CD4-positive, alpha-beta memory T cell (primary cell): Measurements from ENCODE around the gene PTPRM. TPM values are rescaled to one million over a fixed set of nuclear protein-coding genes. Genes with fewer than 3 reads are reported as not detected.

Experiments used
- CTCF ChIA-PET: fragments of 350-600 bp; sonication (Branson Sonifier 250); formaldehyde crosslinking; loops from one replicate; lab custom pipeline; 2021; ENCODE audit warnings: inconsistent platforms; ENCODE audit not compliant: partially characterized antibody; lab: Charles Lee
- POLR2A ChIA-PET: fragments of 350-600 bp; sonication (Branson Sonifier 250); formaldehyde crosslinking; loops from one replicate; lab custom pipeline; 2021; ENCODE audit not compliant: partially characterized antibody; lab: Charles Lee
- DNase-seq, 5 donors: peaks; one replicate each; pipeline versions ENCODE4 v3.0.0 to v3.0.0-alpha.2; 2020 to 2022; ENCODE audit warnings: mixed read lengths in 1 of 5
- H3K27ac ChIP-seq: one replicate; pipeline ENCODE4 v1.7.0; 2013; ENCODE audit warnings: low read depth, low read length
- H3K27me3 ChIP-seq: 2 replicates; pipeline ENCODE4 v1.7.0; 2013; ENCODE audit warnings: mild to moderate bottlenecking, low read length, moderate library complexity; ENCODE audit not compliant: insufficient read depth
- H3K36me3 ChIP-seq: 2 replicates; pipeline ENCODE4 v1.7.0; 2013; ENCODE audit warnings: mild to moderate bottlenecking, low read length, moderate library complexity; ENCODE audit not compliant: insufficient read depth
- H3K4me1 ChIP-seq: 2 replicates; pipeline ENCODE4 v1.7.0; 2013; ENCODE audit warnings: mild to moderate bottlenecking, low read length, moderate library complexity; ENCODE audit not compliant: insufficient read depth
- H3K4me3 ChIP-seq, 2 donors: one replicate each; pipeline ENCODE4 v1.7.0; 2013; ENCODE audit warnings: low read length in 2 of 2, mild to moderate bottlenecking in 1 of 2
- H3K9me3 ChIP-seq, 2 donors: one replicate each; pipeline ENCODE4 v1.7.0; 2013; ENCODE audit warnings: low read length in 2 of 2, control low read depth in 1 of 2; ENCODE audit not compliant: control insufficient read depth in 1 of 2
- H3K27ac Mint-ChIP-seq, 7 donors: one replicate each; pipeline ENCODE4 v1.8.0; 2020 to 2021; ENCODE audit warnings: mixed read lengths in 7 of 7, mild to moderate bottlenecking in 6 of 7, inconsistent platforms in 3 of 7, moderate library complexity in 3 of 7
- H3K27me3 Mint-ChIP-seq, 2 donors: one replicate each; pipeline ENCODE4 v1.8.0; 2020 to 2021; ENCODE audit warnings: mixed read lengths in 2 of 2
- H3K36me3 Mint-ChIP-seq, 2 donors: one replicate each; pipeline ENCODE4 v1.8.0; 2020 to 2021; ENCODE audit warnings: mixed read lengths in 2 of 2, inconsistent platforms in 1 of 2, mild to moderate bottlenecking in 1 of 2
- H3K4me1 Mint-ChIP-seq, 4 donors: one replicate each; pipeline ENCODE4 v1.8.0; 2020 to 2021; ENCODE audit warnings: mixed read lengths in 4 of 4, mild to moderate bottlenecking in 1 of 4
- H3K4me3 Mint-ChIP-seq, 8 donors: one replicate each; pipeline ENCODE4 v1.8.0; 2020 to 2021; ENCODE audit warnings: mixed read lengths in 8 of 8, mild to moderate bottlenecking in 7 of 8, moderate library complexity in 6 of 8, inconsistent platforms in 3 of 8
- H3K9me3 Mint-ChIP-seq, 8 donors: one replicate each; pipeline ENCODE4 v1.8.0; 2020 to 2021; ENCODE audit warnings: mixed read lengths in 8 of 8, mild to moderate bottlenecking in 5 of 8, inconsistent platforms in 3 of 8, moderate library complexity in 1 of 8
- intact Hi-C: fragments of 100-400 bp; cut with micrococcal nuclease; formaldehyde crosslinking; loops from one replicate; pipeline ENCODE4 v1.15.1; 2023
- polyA plus RNA-seq, 2 donors: library from polyadenylated mRNA; unstranded; fragments of 300-500 nt; fragmentation: Illumina TruSeq; gene quantifications; one replicate each; pipeline ENCODE4 v1.2.3, GENCODE V29; 2021
- total RNA-seq, 2 experiments: library from RNA; stranded (reverse); gene quantifications; one replicate each; pipeline ENCODE4 v1.2.3, GENCODE V29; 2021

The PTPRM gene
- total and polyA plus RNA-seq, 4 experiments from 2014 or later = 6.7 to 20.1 (median 12.9) TPM

DNA sequence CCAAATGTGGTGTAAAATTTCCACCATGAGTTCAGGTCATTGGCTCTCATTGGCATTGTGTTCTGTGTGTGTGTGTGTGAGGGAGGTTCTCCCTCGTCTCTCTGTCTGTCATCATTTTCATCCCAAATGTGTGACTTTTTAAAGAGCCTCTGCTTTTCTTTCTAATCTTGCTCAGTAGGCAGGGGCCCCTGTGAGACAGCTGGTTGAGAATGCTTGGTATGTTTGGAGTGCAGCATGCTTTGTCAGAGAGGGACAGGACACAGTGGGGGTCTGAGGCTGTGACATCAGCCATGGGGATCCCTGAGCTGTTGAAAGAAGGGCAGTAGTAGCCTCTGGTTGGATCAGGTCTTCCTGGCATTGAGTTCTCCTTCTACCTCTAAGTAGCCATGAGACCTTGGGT, 10.6 kb downstream of the PTPRM start:
- Histone ChIP-seq H3K27ac (no peak overlapping the region), H3K36me3 (no peaks in the 10 kb centered on the region), H3K27me3 (no peaks in the 10 kb centered on the region), H3K4me3 (no peak overlapping the region), H3K9me3 (no peaks in the 10 kb centered on the region), H3K4me1 (no peaks in the 10 kb centered on the region)
- peaks cover 0 to 14% (median 4%) of the 10 kb centered on the region in 4 donors for H3K4me1 Mint-ChIP-seq
- ChIA-PET CTCF (no interaction called here), POLR2A (no interaction called here)
- peaks cover 0 to 3% (median 0%) of the 10 kb centered on the region in 8 donors for H3K9me3 Mint-ChIP-seq
- no peak overlapping the region for H3K27ac Mint-ChIP-seq
- H3K36me3 Mint-ChIP-seq = no peaks in the 10 kb centered on the region
- H3K4me3 Mint-ChIP-seq = no peak overlapping the region
- peaks cover 4% of the 10 kb centered on the region in 2 donors for H3K27me3 Mint-ChIP-seq
- intact Hi-C loops = no loop called here
- no peak for DNase-seq

DNA sequence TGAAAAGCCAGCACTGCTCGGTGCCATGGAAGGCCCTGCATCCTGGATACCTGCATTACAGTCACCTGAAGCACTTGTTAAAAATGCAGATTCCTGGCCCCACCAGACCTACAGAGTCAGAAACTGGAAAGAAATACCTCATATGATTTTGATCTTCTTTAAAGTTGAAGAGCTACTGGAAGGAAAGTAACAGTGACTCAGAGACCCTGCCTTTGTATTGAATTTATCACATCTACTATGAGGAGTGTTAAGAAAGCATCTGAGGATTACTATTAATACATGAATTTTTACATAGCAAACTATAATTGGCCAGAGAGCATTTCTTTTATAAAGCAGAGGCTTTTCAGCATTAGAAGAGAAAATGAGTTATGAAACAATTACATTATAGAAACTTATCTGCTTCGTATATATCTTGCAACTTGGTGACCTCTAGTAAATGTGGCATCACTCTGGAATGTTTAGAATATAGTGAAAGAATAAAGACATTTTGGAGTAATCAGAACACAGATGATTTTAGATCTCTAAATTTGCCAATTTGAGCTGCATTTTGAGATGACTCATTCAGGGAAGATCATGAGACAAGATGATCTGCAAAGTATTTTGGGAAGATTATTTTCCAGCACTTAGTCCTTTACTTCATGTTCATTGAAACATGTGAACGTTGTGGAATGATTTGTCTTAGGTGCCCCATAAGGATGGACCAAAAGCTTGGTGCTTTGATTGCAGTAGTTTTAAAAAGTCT, 12.2 kb downstream of the PTPRM start:
- CTCF ChIA-PET = interaction anchor here (1.4 kb wide), 1 partner anchor 12 kb away, joined by 4 read pairs; no protein-coding TSS in a partner anchor
- intact Hi-C loops = no loop called here
- Histone ChIP-seq H3K27me3 (no peaks in the 10 kb centered on the region), H3K4me3 (no peak overlapping the region), H3K27ac (no peak overlapping the region), H3K4me1 (no peaks in the 10 kb centered on the region), H3K9me3 (no peaks in the 10 kb centered on the region), H3K36me3 (no peaks in the 10 kb centered on the region)
- Mint-ChIP-seq H3K4me3 (no peak overlapping the region), H3K27me3 (no peaks in the 10 kb centered on the region), H3K36me3 (no peaks in the 10 kb centered on the region), H3K9me3 (peaks cover 0 to 3% (median 0%) of the 10 kb centered on the region in 8 donors), H3K27ac (no peak overlapping the region), H3K4me1 (peaks cover 0 to 9% (median 4%) of the 10 kb centered on the region in 4 donors)
- POLR2A ChIA-PET = no interaction called here
- DNase-seq = no peak

DNA sequence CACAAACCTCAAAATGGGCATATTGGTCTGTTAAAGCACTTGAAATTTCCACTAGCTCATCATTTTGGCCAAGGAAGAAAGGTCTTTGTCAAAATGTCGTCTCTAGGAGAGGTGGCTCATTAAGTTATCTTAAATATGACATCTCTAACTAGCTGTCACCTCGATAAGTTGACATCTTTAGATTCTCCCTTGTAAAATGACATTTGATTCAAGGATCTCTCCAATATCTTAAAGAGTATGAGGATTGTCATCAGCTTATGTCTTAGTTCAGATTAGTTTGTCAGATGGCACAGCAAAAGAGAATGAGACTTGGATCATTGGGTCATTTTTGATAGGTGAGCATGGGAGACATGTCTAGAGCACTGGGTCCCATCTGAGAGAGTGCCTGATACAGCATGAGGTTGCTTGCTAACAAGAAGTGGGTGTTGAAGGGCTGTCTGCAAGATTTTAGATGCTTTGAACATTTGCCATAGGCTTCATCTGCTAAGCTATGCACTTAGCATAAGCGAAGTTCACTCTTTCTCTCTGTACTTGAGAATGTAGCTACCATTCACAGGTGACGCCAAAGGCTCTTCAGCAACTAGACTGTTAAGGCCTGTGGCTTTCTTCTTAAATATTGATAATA, 12.9 kb downstream of the PTPRM start:
- ChIA-PET POLR2A (no interaction called here), CTCF (interaction anchor here (1.4 kb wide), 1 partner anchor 11 kb away, joined by 4 read pairs; no protein-coding TSS in a partner anchor)
- H3K4me3 ChIP-seq = no peak overlapping the region
- no peaks in the 10 kb centered on the region for H3K27me3 ChIP-seq
- H3K36me3 ChIP-seq = no peaks in the 10 kb centered on the region
- no peak for DNase-seq
- Mint-ChIP-seq H3K4me1 (peaks cover 0 to 9% (median 4%) of the 10 kb centered on the region in 4 donors), H3K4me3 (no peak overlapping the region), H3K27ac (no peak overlapping the region), H3K27me3 (no peaks in the 10 kb centered on the region), H3K36me3 (no peaks in the 10 kb centered on the region), H3K9me3 (peaks cover 0 to 2% (median 0%) of the 10 kb centered on the region in 8 donors)
- no peaks in the 10 kb centered on the region for H3K4me1 ChIP-seq
- intact Hi-C loops = no loop called here
- H3K27ac ChIP-seq = no peak overlapping the region
- H3K9me3 ChIP-seq = no peaks in the 10 kb centered on the region

DNA sequence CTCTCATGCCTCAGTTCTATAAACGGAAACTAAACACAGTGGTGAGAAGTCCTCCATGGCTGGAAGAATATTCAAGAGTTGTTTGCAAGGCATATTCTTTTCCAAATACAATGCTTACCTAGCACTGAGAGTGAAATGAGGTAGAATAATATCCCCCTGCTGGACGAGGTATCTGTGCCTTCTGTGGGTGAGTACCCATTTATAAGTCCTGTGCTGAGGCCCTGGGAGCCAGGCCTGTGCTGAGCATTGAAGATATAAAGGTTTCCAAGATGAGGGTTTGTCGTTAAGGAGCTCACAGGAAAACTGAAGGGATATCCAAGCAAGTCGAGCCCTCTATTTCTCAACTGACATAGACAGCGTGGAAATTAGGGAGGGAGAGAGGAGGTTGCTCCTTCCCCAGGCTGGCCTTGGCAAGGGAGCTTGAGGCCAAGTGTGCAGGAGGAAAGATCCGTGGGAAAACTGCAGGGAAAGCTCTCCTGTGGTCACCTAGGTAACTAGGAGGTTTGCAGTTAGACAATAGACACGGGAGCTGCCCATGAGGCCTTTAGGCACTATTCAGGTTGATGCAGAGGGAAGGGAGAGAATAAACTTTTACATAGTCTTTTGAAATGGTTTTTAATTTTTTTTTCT, 17.6 kb downstream of the PTPRM start:
- H3K27ac ChIP-seq = no peak overlapping the region
- H3K4me3 Mint-ChIP-seq = no peak overlapping the region
- H3K27me3 Mint-ChIP-seq = no peaks in the 10 kb centered on the region
- no peaks in the 10 kb centered on the region for H3K9me3 ChIP-seq
- no peaks in the 10 kb centered on the region for H3K4me1 Mint-ChIP-seq
- H3K27ac Mint-ChIP-seq = no peak overlapping the region
- H3K36me3 Mint-ChIP-seq = no peaks in the 10 kb centered on the region
- no peak for DNase-seq
- no peaks in the 10 kb centered on the region for H3K4me1 ChIP-seq
- intact Hi-C loops = no loop called here
- POLR2A ChIA-PET = no interaction called here
- CTCF ChIA-PET = no interaction called here
- no peaks in the 10 kb centered on the region for H3K9me3 Mint-ChIP-seq
- no peaks in the 10 kb centered on the region for H3K36me3 ChIP-seq
- no peaks in the 10 kb centered on the region for H3K27me3 ChIP-seq
- no peak overlapping the region for H3K4me3 ChIP-seq

DNA sequence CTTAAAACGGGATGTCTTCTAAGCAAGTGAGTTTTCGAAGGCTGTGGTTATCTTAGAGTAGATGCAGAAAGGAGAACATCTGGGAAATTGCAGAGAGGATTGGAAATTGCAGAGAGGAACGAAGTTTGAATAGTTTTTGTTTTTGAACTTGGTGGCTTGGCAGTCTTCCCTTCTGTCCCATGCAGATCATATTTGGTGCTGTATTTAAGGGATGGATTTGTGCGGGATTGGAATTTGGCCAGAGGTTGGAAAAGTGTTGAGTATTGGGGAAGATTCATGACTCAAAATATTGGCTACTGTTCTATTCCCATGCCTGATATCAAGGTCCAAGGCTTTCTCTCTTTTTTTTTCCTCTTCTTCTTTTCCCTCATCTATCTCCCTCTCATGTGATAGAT, 18.2 kb downstream of the PTPRM start:
- Histone ChIP-seq H3K36me3 (no peaks in the 10 kb centered on the region), H3K27ac (no peak overlapping the region), H3K27me3 (no peaks in the 10 kb centered on the region), H3K9me3 (no peaks in the 10 kb centered on the region), H3K4me1 (no peaks in the 10 kb centered on the region), H3K4me3 (no peak overlapping the region)
- no peak for DNase-seq
- H3K4me3 Mint-ChIP-seq = no peak overlapping the region
- H3K36me3 Mint-ChIP-seq = no peaks in the 10 kb centered on the region
- ChIA-PET CTCF (no interaction called here), POLR2A (no interaction called here)
- no peaks in the 10 kb centered on the region for H3K9me3 Mint-ChIP-seq
- H3K4me1 Mint-ChIP-seq = peaks cover 0 to 3% (median 0%) of the 10 kb centered on the region in 4 donors
- H3K27me3 Mint-ChIP-seq = no peaks in the 10 kb centered on the region
- intact Hi-C loops = no loop called here
- H3K27ac Mint-ChIP-seq = no peak overlapping the region

DNA sequence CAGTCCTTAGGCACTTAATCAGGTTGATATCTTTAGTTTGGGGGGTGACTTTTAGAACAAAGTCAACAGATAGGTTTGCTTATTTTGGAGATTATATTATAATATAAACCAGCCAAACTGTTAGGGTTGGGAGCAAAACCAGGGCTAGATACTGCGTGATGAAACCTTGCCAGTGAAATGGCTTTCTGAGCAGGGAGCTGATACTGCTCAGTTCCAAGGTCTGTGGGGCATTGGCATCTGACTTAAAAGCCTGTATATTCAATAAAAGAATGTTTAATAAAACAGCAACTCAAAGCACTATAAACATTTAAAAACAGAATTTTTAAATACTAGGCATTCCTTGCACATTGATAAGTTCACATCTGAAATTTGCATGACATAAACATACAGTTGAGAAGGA, 19.3 kb downstream of the PTPRM start:
- no peak overlapping the region for H3K27ac ChIP-seq
- Mint-ChIP-seq H3K9me3 (no peaks in the 10 kb centered on the region), H3K36me3 (no peaks in the 10 kb centered on the region), H3K4me1 (peaks cover 0 to 4% (median 2%) of the 10 kb centered on the region in 4 donors), H3K27me3 (peaks cover 0 to 2% of the 10 kb centered on the region in 2 donors), H3K4me3 (no peak overlapping the region), H3K27ac (no peak overlapping the region)
- no peak overlapping the region for H3K4me3 ChIP-seq
- ChIA-PET CTCF (no interaction called here), POLR2A (no interaction called here)
- intact Hi-C loops = no loop called here
- DNase-seq = no peak
- H3K4me1 ChIP-seq = no peaks in the 10 kb centered on the region
- H3K27me3 ChIP-seq = no peaks in the 10 kb centered on the region
- no peaks in the 10 kb centered on the region for H3K36me3 ChIP-seq
- H3K9me3 ChIP-seq = no peaks in the 10 kb centered on the region

DNA sequence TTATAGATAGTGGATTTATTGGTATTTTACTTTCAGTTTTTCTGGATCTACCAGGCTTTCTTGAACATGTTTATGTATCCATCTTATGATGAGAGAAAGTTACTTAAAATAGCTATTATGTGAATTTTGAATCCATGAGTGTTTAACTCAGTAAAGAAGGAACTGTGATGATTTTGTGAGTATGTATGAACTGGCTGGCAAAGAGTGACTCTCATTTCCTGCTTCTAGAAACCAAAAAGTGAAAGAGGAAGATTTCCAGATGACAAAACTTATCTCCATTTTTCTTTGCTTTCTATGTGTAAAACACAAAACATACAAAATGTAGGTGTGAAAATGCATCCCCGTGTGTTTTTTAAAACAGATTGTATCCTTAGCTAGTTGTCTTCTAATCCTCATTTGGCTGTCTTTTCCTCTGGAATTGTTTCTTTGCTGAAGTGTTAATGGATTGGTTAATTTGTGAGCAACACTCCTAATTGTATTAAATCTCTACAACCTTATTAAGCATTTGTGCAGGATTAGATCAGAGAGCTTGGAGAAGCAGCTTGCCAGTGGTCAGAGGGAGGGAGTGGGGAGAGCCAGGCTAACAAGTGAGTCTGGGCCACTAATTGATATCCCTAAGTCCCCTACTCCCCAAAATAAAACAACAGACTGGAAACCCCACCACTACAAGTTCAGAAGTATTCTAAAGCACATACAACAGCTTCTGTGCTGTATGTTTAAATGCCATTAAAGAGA, 23.9 kb downstream of the PTPRM start:
- ChIA-PET POLR2A (no interaction called here), CTCF (interaction anchor here (1.7 kb wide), 1 partner anchor 11 kb away, joined by 4 read pairs; no protein-coding TSS in a partner anchor)
- H3K36me3 ChIP-seq = no peaks in the 10 kb centered on the region
- Mint-ChIP-seq H3K36me3 (no peaks in the 10 kb centered on the region), H3K4me1 (peaks cover 0 to 4% (median 2%) of the 10 kb centered on the region in 4 donors), H3K4me3 (no peak overlapping the region), H3K27me3 (peaks cover 0 to 2% of the 10 kb centered on the region in 2 donors), H3K9me3 (no peaks in the 10 kb centered on the region), H3K27ac (no peak overlapping the region)
- intact Hi-C loops = no loop called here
- no peaks in the 10 kb centered on the region for H3K27me3 ChIP-seq
- no peak overlapping the region for H3K4me3 ChIP-seq
- H3K27ac ChIP-seq = no peak overlapping the region
- DNase-seq = no peak
- no peaks in the 10 kb centered on the region for H3K4me1 ChIP-seq
- no peaks in the 10 kb centered on the region for H3K9me3 ChIP-seq
